Peyer's patch (tissue), 4 donors: ENCODE data around the gene FARS2.

Source experiments
- CTCF ChIP-seq, 6 experiments: fragments of 450-650 bp in 4 of 6; fragments of 200-600 bp in 2 of 6; sonication (generic) in 1 of 6; IDR thresholded peaks; one replicate each; pipeline ENCODE4 v1.5.1; 2017 to 2019; ENCODE audit warnings: antibody characterized with exemption in 6 of 6, mild to moderate bottlenecking in 3 of 6, moderate library complexity in 1 of 6
- POLR2A ChIP-seq, 2 donors: fragments of 450-650 bp; IDR thresholded peaks; one replicate each; pipeline ENCODE4 v1.5.1; 2017; ENCODE audit warnings: antibody characterized with exemption in 2 of 2, mild to moderate bottlenecking in 2 of 2, moderate library complexity in 2 of 2

- TF ChIP-seq CTCF (IDR thresholded peaks at IDR 0.05): no peak
- TF ChIP-seq POLR2A (IDR thresholded peaks at IDR 0.05): no peak
Measured at GRCh38 chr6:5315881-5316280, 54.6 kb downstream of the FARS2 start.
